ENCODE data around the gene NAA20.

NAA20 gene

GRCh38 chr20:19996917-19997316, 20.2 kb upstream of the NAA20 start:
- no peaks in the 10 kb centered on the region for H3K27me3 ChIP-seq
- H3K4me1 ChIP-seq = peaks cover 0 to 42% (median 32%) of the 10 kb centered on the region in 4 donors
- no peak overlapping the region for H3K4me3 ChIP-seq
- TF ChIP-seq CTCF (IDR thresholded peaks at IDR 0.05) = no peak
- peak overlapping the region; percentile 46 to 73 for H3K27ac ChIP-seq
- H3K9me3 ChIP-seq = no peaks in the 10 kb centered on the region
- peaks cover 33 to 59% (median 55%) of the 10 kb centered on the region in 3 donors for H3K36me3 ChIP-seq
- no peak for DNase-seq
- intact Hi-C loops (cut with DNase I; ENCODE audit: low total_unique reads) = loop anchor here (10.0 kb wide), 1 partner anchor 302 kb away; no protein-coding TSS in a partner anchor

- no peak for DNase-seq
- H3K27ac ChIP-seq = no peak overlapping the region
- no peak for TF ChIP-seq CTCF (IDR thresholded peaks at IDR 0.05)
These were observed 18.0 kb upstream of the NAA20 start for GRCh38 chr20:19998990-19999705.

GRCh38 chr20:20000211-20000968, 16.8 kb upstream of the NAA20 start:
- Histone ChIP-seq H3K4me3 (no peak overlapping the region), H3K4me1 (peaks cover 0 to 32% (median 23%) of the 10 kb centered on the region in 4 donors), H3K9me3 (no peaks in the 10 kb centered on the region), H3K27ac (no peak overlapping the region), H3K36me3 (peaks cover 33 to 56% (median 54%) of the 10 kb centered on the region in 3 donors), H3K27me3 (no peaks in the 10 kb centered on the region)
- DNase-seq = no peak
- TF ChIP-seq CTCF (IDR thresholded peaks at IDR 0.05) = no peak
- intact Hi-C loops (cut with DNase I; ENCODE audit: low total_unique reads) = no loop called here

More at GRCh38 chr20:19998990-19999705, 18.0 kb upstream of the NAA20 start:
- H3K4me3 ChIP-seq = no peak overlapping the region
- H3K9me3 ChIP-seq = no peaks in the 10 kb centered on the region
- intact Hi-C loops (cut with DNase I; ENCODE audit: low total_unique reads) = loop anchor here (10.0 kb wide), 1 partner anchor 304 kb away; no protein-coding TSS in a partner anchor
- peaks cover 33 to 59% (median 56%) of the 10 kb centered on the region in 3 donors for H3K36me3 ChIP-seq
- peaks cover 0 to 41% (median 31%) of the 10 kb centered on the region in 4 donors for H3K4me1 ChIP-seq
- H3K27me3 ChIP-seq = no peaks in the 10 kb centered on the region

GRCh38 chr20:20002101-20002998, 14.8 kb upstream of the NAA20 start:
- Histone ChIP-seq H3K4me1 (peaks cover 0 to 25% (median 17%) of the 10 kb centered on the region in 4 donors), H3K36me3 (peaks cover 23 to 42% (median 38%) of the 10 kb centered on the region in 3 donors), H3K27ac (peak overlapping the region; percentile 82 to 83), H3K4me3 (peak overlapping the region; percentile 38 to 40), H3K9me3 (no peaks in the 10 kb centered on the region), H3K27me3 (no peaks in the 10 kb centered on the region)
- intact Hi-C loops (cut with DNase I; ENCODE audit: low total_unique reads) = no loop called here
- TF ChIP-seq CTCF (IDR thresholded peaks at IDR 0.05) = no peak
- DNase-seq = no peak

Data from tibial artery (tissue), 4 donors.